GM12873 (cell line): ENCODE measurements around the gene ZNF407.

Experiments
- CTCF ChIP-seq: IDR thresholded peaks from 2 replicates; pipeline ENCODE4 v1.5.1; 2012; ENCODE audit warnings: low read depth, mild to moderate bottlenecking, moderate library complexity, low read length, control low read depth; ENCODE audit not compliant: insufficient read depth; ENCODE audit errors: missing control alignments

The ZNF407 gene

DNA sequence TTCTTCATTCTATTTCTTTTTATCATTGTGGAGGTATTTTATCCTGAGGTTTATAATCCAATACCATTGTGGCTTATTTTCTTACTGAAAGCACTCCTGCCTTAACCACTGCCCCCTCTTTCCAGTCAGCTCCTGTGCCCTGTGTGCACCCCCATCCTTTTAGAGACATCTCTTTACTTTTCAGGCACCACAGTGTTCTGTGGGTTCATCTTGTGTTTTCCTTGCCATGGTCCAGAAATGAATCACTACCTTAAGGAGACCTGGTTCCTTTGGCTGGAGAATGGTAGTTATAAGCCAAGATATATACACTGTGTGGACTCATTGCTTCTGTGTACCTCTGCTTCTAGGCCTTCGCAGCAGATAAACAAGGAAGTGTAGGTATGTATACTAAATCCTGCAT is 332.9 kb downstream of the ZNF407 start:
- TF ChIP-seq CTCF, result no peak

DNA sequence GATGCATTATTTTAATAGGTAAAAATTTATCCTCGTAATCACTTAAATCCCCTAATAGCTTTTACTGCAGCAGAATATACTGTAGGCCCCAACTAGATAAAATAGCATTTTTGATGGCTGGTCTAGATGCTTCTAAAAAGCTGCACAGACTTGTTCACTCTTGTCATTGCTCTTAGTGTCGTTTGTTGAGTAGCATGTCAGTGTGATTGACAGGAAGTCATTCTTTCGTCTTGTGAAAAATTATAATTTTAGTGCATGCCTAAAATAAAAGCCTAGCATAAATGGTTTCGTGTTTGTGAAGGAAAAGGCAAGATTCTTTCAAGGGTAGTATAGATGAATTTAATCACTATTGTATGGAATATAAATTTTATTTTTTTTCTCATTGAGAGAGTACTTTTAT is 336.3 kb downstream of the ZNF407 start:
- TF ChIP-seq CTCF, result no peak

- no peak for TF ChIP-seq CTCF
Measured at GRCh38 chr18:74935434-74935833, 337.8 kb downstream of the ZNF407 start.

- no peak for TF ChIP-seq CTCF
Measured at GRCh38 chr18:74936343-74936742, 338.7 kb downstream of the ZNF407 start.

DNA sequence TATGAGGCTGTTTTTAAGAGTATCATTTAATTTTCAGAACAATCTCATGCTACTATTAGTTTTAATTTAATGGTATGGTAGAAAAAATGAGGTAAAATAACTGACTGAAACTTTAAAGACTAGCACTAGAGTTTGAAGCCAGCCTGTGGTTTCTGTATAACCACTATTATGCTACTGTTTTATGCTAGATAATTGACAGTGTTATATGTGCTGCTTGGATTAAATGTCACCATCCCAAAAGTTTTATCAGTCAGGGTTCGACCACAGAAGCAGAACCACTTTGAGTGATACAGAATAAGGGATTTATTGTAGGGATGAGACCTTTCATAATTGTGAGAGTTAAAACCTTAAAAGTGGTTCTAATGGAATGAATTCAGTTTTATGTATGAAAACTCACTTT is 339.6 kb downstream of the ZNF407 start:
- no peak for TF ChIP-seq CTCF

DNA sequence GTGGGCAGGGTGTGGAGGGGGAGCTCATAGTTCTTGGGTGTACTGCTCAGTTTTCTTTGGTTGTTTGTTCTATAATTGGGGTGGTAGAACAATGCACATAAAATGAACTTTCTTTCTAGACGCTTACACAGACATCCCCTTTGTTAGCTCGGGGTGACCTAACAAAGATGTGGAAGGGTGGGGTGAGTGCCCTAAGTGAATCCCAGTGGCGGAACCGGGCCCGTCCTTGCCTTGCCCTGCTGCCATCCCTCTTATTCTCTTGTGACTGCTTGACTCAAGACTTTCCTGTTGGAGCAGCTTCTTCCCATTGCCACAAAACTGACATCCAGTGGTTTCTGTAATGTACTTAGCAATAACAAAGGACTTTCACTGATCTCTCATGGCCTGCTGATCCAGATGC is 343.2 kb downstream of the ZNF407 start:
- TF ChIP-seq CTCF, result no peak

- no peak for TF ChIP-seq CTCF
Measured at GRCh38 chr18:74942319-74942910, 344.7 kb downstream of the ZNF407 start.
